Measurements from ENCODE around the gene RRM1.

GRCh38 chr11:4049006-4049405, 45.6 kb upstream of the RRM1 start:
- no peak for TF ChIP-seq CTCF (IDR thresholded peaks at IDR 0.05 in 2 of 3, conservative IDR thresholded peaks at IDR 0.05 in 1 of 3; ENCODE audit: control insufficient read depth in 2 of 3, extremely low read depth in 1 of 3, insufficient read depth in 1 of 3, low read depth in 3 of 3, low read length in 3 of 3)
- no peak for TF ChIP-seq RAD21 (IDR thresholded peaks at IDR 0.05; ENCODE audit: insufficient read depth, low read depth, low read length)
- TF ChIP-seq TARDBP (IDR thresholded peaks at IDR 0.05; ENCODE audit: borderline replicate concordance): no peak
- no peak for TF ChIP-seq MYC (IDR thresholded peaks at IDR 0.05; ENCODE audit: insufficient read depth, insufficient read length, insufficient replicate concordance, low read length, severe bottlenecking)
- TF ChIP-seq POLR2AphosphoS5 (IDR thresholded peaks at IDR 0.05; ENCODE audit: low read length): no peak
- TF ChIP-seq CREB1 (IDR thresholded peaks at IDR 0.05; ENCODE audit: low read depth): peak; percentile 34; the same call in 1 of the 2 replicates
- no peak for TF ChIP-seq REST (IDR thresholded peaks at IDR 0.05; ENCODE audit: low read depth, low read length)
- no peak for TF ChIP-seq MXI1 (IDR thresholded peaks at IDR 0.05; ENCODE audit: low read depth, low read length)
- no peak for TF ChIP-seq TCF7 (IDR thresholded peaks at IDR 0.05; ENCODE audit: borderline replicate concordance)
- no peak for TF ChIP-seq POLR2AphosphoS2 (IDR thresholded peaks at IDR 0.05; ENCODE audit: low read depth, low read length)
